HEK293T (cell line): ENCODE measurements around the gene PFAS.

Source experiments
- ARNT ChIP-seq: fragments of 450-650 bp; IDR thresholded peaks from 2 replicates; pipeline ENCODE4 v1.6.1; 2017; ENCODE audit warnings: mild to moderate bottlenecking
- BHLHE40 ChIP-seq: fragments of 450-650 bp; IDR thresholded peaks from 2 replicates; pipeline ENCODE4 v1.6.1; 2016; ENCODE audit warnings: mild to moderate bottlenecking, moderate library complexity, borderline replicate concordance
- ELF4 ChIP-seq: fragments of 450-650 bp; IDR thresholded peaks from 2 replicates; pipeline ENCODE4 v1.6.1; 2017; ENCODE audit warnings: antibody characterized with exemption
- FOXA1 ChIP-seq: fragments of 450-650 bp; IDR thresholded peaks from 2 replicates; pipeline ENCODE4 v1.6.1; 2016; ENCODE audit warnings: mild to moderate bottlenecking
- FOXK2 ChIP-seq: fragments of 450-650 bp; IDR thresholded peaks from 2 replicates; pipeline ENCODE4 v1.6.1; 2016; ENCODE audit warnings: mild to moderate bottlenecking
- FOXM1 ChIP-seq: fragments of 450-650 bp; IDR thresholded peaks from 2 replicates; pipeline ENCODE4 v1.6.1; 2017; ENCODE audit warnings: mild to moderate bottlenecking, borderline replicate concordance
- HDGF ChIP-seq: fragments of 450-650 bp; IDR thresholded peaks from 2 replicates; pipeline ENCODE4 v1.6.1; 2017; ENCODE audit warnings: antibody characterized with exemption, borderline replicate concordance
- L3MBTL2 ChIP-seq: fragments of 450-650 bp; conservative IDR thresholded peaks from 2 replicates; pipeline ENCODE4 v1.6.1; 2016; ENCODE audit warnings: mild to moderate bottlenecking
- LEF1 ChIP-seq: fragments of 450-650 bp; IDR thresholded peaks from 2 replicates; pipeline ENCODE4 v1.6.1; 2017; ENCODE audit warnings: mild to moderate bottlenecking, borderline replicate concordance
- NFRKB ChIP-seq: fragments of 450-650 bp; IDR thresholded peaks from 2 replicates; pipeline ENCODE4 v1.6.1; 2016; ENCODE audit warnings: mild to moderate bottlenecking, moderate library complexity
- SP1 ChIP-seq: fragments of 450-650 bp; IDR thresholded peaks from 2 replicates; pipeline ENCODE4 v1.6.1; 2017
- SUZ12 ChIP-seq: fragments of 450-650 bp; IDR thresholded peaks from 2 replicates; pipeline ENCODE4 v1.6.1; 2016; ENCODE audit warnings: mild to moderate bottlenecking
- TARDBP ChIP-seq: fragments of 450-650 bp; IDR thresholded peaks from 2 replicates; pipeline ENCODE4 v1.6.1; 2016

GRCh38 chr17:8234361-8235270 is 14.5 kb upstream of the PFAS start:
- TF ChIP-seq LEF1 = no peak
- TF ChIP-seq SUZ12 = no peak
- no peak for TF ChIP-seq ARNT
- TF ChIP-seq NFRKB = no peak
- TF ChIP-seq SP1 = no peak
- TF ChIP-seq FOXK2 = no peak
- TF ChIP-seq FOXM1 = no peak
- TF ChIP-seq BHLHE40 = no peak
- TF ChIP-seq HDGF = no peak
- no peak for TF ChIP-seq ELF4
- no peak for TF ChIP-seq FOXA1
- no peak for TF ChIP-seq TARDBP
- TF ChIP-seq L3MBTL2 = no peak
